ENCODE data around the gene PDE6G. TPM values are rescaled to one million over a fixed set of nuclear protein-coding genes. Genes with fewer than 3 reads are reported as not detected.
A peak's percentile ranks its signal among the peaks of the same experiment; 100 is the strongest.

PDE6G gene
- total and polyA plus RNA-seq, 2 of the 13 experiments (the other 11 are each of a cell fraction or from before 2014, with no cell fraction given) = 1.4 to 6.7 TPM

DNA sequence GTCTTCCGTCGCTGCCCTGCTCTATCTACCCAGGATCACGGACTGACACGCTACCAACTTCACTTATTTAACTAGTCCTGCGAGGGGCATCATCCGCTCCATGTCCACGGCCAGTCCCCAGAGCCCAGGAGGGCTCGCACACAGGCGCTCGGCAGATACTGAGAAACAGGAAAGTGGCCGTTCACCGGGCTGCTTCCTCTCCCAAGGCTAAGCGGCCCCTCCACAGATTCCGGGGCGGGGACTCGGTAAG is 9.7 kb upstream of the PDE6G start:
- FAIRE-seq (no peak), DNase-seq (ENCODE audit: low spot score) (peak; percentile 36), ATAC-seq (peak; percentile 51; the same call in 2 of the 3 replicates)
- Histone ChIP-seq H3K27ac (ENCODE audit: extremely low read length, insufficient read depth, low read length) (peak overlapping the region; percentile 81), H3K4me3 (replicated peaks in 1 of 3; ENCODE audit: insufficient read depth in 1 of 3, low read depth in 2 of 3, low read length in 3 of 3) (peak overlapping the region; percentile 86 to 98 (median 96)), H3K9me3 (ENCODE audit: low read length) (no peaks in the 10 kb centered on the region), H3K27me3 (ENCODE audit: control insufficient read depth in 1 of 2, insufficient read depth in 2 of 2, low read length in 2 of 2) (no peaks in the 10 kb centered on the region; a peak in 1 of 5 replicates), H3K9ac (ENCODE audit: insufficient read depth, low read depth, low read length) (peak overlapping the region; percentile 92), H4K20me1 (ENCODE audit: insufficient read depth, low read length) (no peaks in the 10 kb centered on the region), H3K36me3 (replicated peaks in 1 of 2; ENCODE audit: control insufficient read depth in 1 of 2, insufficient read depth in 2 of 2, low read length in 2 of 2) (peaks cover 9 to 23% of the 10 kb centered on the region in 2 experiments), H3K79me2 (ENCODE audit: insufficient read depth, low read length) (peaks cover 30% of the 10 kb centered on the region), H3K4me1 (ENCODE audit: insufficient read depth, low read length) (peaks cover 27% of the 10 kb centered on the region), H3K4me2 (ENCODE audit: low read depth, low read length) (peak overlapping the region; percentile 92), H2AFZ (ENCODE audit: low read length) (no peak overlapping the region)
- intact Hi-C loops (cut with micrococcal nuclease; ENCODE audit: unreplicated experiment) = loop anchor here (2.0 to 5.0 kb wide), 2 partner anchors 29 to 36 kb away; partner anchors contain the start of genes MRPL12, NPLOC4 and TSPAN10
- ChIA-PET CTCF (ENCODE audit: low intra/inter-chr PET ratio, low total read pairs) (no interaction called here), POLR2A (interaction anchor here (0.9 to 6.3 kb wide), 19 partner anchors 9 to 443 kb away, joined by 3 to 68 read pairs (median 7); partner anchors contain the start of genes ARL16, CEP131, FAAP100 and HGS)
- BruUV-seq (replicated peaks) = TSS peak; percentile 87
- in situ Hi-C loops (cut with HindIII; ENCODE audit: extremely low pct_ligation_motif_present, low pct_unique_long_range_greater_than_20kb) = no loop called here
- WGBS (ENCODE audit: low lambda C conversion rate) = 0% methylated on average over 13 of the region's 16 CpGs
- TF ChIP-seq FOXC1 (CRISPR knock-in tag; IDR thresholded peaks at IDR 0.05; ENCODE audit: borderline replicate concordance) (peak; percentile 20; the same call in 1 of the 2 replicates), ZNF121 (CRISPR knock-in tag; IDR thresholded peaks at IDR 0.05) (0 out of 2 replicates have a peak, but pooled peaks have one; percentile 46), ZNF547 (CRISPR knock-in tag; IDR thresholded peaks at IDR 0.05) (no peak), RARA (CRISPR knock-in tag; IDR thresholded peaks at IDR 0.05) (no peak), STAG1 (CRISPR knock-in tag; IDR thresholded peaks at IDR 0.05) (no peak), GTF3A (CRISPR knock-in tag; conservative IDR thresholded peaks at IDR 0.05) (0 out of 2 replicates have a peak, but pooled peaks have one; percentile 1), ZNF33A (CRISPR knock-in tag; IDR thresholded peaks at IDR 0.05; ENCODE audit: borderline replicate concordance) (no peak), ZNF292 (CRISPR knock-in tag; IDR thresholded peaks at IDR 0.05; ENCODE audit: borderline replicate concordance, low read depth) (no peak), HIVEP1 (CRISPR knock-in tag; IDR thresholded peaks at IDR 0.05) (no peak), DNMT1 (CRISPR knock-in tag; IDR thresholded peaks at IDR 0.05) (no peak), ZNF550 (CRISPR knock-in tag; IDR thresholded peaks at IDR 0.05; ENCODE audit: borderline replicate concordance) (no peak), GZF1 (CRISPR knock-in tag; IDR thresholded peaks at IDR 0.05) (0 out of 2 replicates have a peak, but pooled peaks have one; percentile 14), NFIB (CRISPR knock-in tag; IDR thresholded peaks at IDR 0.05; ENCODE audit: borderline replicate concordance) (no peak), HNRNPL (IDR thresholded peaks at IDR 0.05; ENCODE audit: low read depth, low read length) (no peak), SMC3 (IDR thresholded peaks at IDR 0.05; ENCODE audit: low read length) (no peak)
- TF ChIP-seq, protein P1, sequence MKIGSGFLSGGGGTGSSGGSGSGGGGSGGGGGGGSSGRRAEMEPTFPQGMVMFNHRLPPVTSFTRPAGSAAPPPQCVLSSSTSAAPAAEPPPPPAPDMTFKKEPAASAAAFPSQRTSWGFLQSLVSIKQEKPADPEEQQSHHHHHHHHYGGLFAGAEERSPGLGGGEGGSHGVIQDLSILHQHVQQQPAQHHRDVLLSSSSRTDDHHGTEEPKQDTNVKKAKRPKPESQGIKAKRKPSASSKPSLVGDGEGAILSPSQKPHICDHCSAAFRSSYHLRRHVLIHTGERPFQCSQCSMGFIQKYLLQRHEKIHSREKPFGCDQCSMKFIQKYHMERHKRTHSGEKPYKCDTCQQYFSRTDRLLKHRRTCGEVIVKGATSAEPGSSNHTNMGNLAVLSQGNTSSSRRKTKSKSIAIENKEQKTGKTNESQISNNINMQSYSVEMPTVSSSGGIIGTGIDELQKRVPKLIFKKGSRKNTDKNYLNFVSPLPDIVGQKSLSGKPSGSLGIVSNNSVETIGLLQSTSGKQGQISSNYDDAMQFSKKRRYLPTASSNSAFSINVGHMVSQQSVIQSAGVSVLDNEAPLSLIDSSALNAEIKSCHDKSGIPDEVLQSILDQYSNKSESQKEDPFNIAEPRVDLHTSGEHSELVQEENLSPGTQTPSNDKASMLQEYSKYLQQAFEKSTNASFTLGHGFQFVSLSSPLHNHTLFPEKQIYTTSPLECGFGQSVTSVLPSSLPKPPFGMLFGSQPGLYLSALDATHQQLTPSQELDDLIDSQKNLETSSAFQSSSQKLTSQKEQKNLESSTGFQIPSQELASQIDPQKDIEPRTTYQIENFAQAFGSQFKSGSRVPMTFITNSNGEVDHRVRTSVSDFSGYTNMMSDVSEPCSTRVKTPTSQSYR (CRISPR knock-in tag; IDR thresholded peaks at IDR 0.05; ENCODE audit: borderline replicate concordance) = no peak
- TF ChIP-seq, protein P2, sequence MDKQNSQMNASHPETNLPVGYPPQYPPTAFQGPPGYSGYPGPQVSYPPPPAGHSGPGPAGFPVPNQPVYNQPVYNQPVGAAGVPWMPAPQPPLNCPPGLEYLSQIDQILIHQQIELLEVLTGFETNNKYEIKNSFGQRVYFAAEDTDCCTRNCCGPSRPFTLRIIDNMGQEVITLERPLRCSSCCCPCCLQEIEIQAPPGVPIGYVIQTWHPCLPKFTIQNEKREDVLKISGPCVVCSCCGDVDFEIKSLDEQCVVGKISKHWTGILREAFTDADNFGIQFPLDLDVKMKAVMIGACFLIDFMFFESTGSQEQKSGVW (CRISPR knock-in tag; IDR thresholded peaks at IDR 0.05; ENCODE audit: borderline replicate concordance) = 0 out of 2 replicates have a peak, but pooled peaks have one; percentile 15
- TF ChIP-seq, protein P3, sequence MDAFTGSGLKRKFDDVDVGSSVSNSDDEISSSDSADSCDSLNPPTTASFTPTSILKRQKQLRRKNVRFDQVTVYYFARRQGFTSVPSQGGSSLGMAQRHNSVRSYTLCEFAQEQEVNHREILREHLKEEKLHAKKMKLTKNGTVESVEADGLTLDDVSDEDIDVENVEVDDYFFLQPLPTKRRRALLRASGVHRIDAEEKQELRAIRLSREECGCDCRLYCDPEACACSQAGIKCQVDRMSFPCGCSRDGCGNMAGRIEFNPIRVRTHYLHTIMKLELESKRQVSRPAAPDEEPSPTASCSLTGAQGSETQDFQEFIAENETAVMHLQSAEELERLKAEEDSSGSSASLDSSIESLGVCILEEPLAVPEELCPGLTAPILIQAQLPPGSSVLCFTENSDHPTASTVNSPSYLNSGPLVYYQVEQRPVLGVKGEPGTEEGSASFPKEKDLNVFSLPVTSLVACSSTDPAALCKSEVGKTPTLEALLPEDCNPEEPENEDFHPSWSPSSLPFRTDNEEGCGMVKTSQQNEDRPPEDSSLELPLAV (CRISPR knock-in tag; conservative IDR thresholded peaks at IDR 0.05; ENCODE audit: low read depth) = no peak
